Natural killer cell (primary cell): ENCODE data around the gene SELENOS. TPM values are rescaled to one million over a fixed set of nuclear protein-coding genes. Genes with fewer than 3 reads are reported as not detected.

Experiments used
- ATAC-seq, 3 donors: fragments of 150-1000 bp in 2 of 3; fragments of 200-7000 bp in 1 of 3; cut with Tn5 transposase; 1 replicate in 1 of 3; 2 replicates in 2 of 3; pipeline ENCODE4 v1.10.0; 2021; ENCODE audit warnings: mild to moderate bottlenecking in 2 of 3, moderate library complexity in 2 of 3
- DNase-seq, 2 donors: peaks; one replicate each; pipeline versions ENCODE4 v3.0.0 to v3.0.0-alpha.2; 2013 to 2021; ENCODE audit warnings: mixed read lengths in 1 of 2
- H3K27ac ChIP-seq: one replicate; pipeline ENCODE4 v1.5.1; 2013; ENCODE audit warnings: mild to moderate bottlenecking, low read length
- H3K27me3 ChIP-seq: one replicate; pipeline ENCODE4 v1.6.1; 2013; ENCODE audit warnings: low read length; ENCODE audit not compliant: control insufficient read depth, insufficient read depth
- H3K36me3 ChIP-seq: one replicate; pipeline ENCODE4 v1.6.1; 2013; ENCODE audit warnings: low read length; ENCODE audit not compliant: control insufficient read depth, insufficient read depth
- H3K4me1 ChIP-seq: one replicate; pipeline ENCODE4 v1.6.1; 2013; ENCODE audit warnings: low read length; ENCODE audit not compliant: control insufficient read depth, insufficient read depth
- H3K4me3 ChIP-seq: one replicate; pipeline ENCODE4 v1.5.1; 2013; ENCODE audit warnings: low read length
- H3K9me3 ChIP-seq: one replicate; pipeline ENCODE4 v1.6.1; 2013; ENCODE audit warnings: low read length; ENCODE audit not compliant: control insufficient read depth, insufficient read depth
- H3K27ac Mint-ChIP-seq, 2 donors: one replicate each; pipeline ENCODE4 v1.8.0; 2022; ENCODE audit warnings: mild to moderate bottlenecking in 2 of 2, mixed read lengths in 2 of 2, moderate library complexity in 1 of 2
- H3K27me3 Mint-ChIP-seq, 2 donors: one replicate each; pipeline ENCODE4 v1.8.0; 2022; ENCODE audit warnings: low read depth in 2 of 2, mixed read lengths in 2 of 2
- H3K36me3 Mint-ChIP-seq: one replicate; pipeline ENCODE4 v1.8.0; 2022; ENCODE audit warnings: mixed read lengths
- H3K4me1 Mint-ChIP-seq, 2 donors: one replicate each; pipeline ENCODE4 v1.8.0; 2022; ENCODE audit warnings: mixed read lengths in 2 of 2
- H3K4me3 Mint-ChIP-seq: one replicate; pipeline ENCODE4 v1.8.0; 2022; ENCODE audit warnings: mild to moderate bottlenecking, moderate library complexity, mixed read lengths
- H3K9me3 Mint-ChIP-seq, 2 donors: one replicate each; pipeline ENCODE4 v1.8.0; 2022; ENCODE audit warnings: mixed read lengths in 2 of 2
- WGBS: methylation state at CpG from one replicate; pipeline ENCODE4 v1.1.7; 2013; ENCODE audit warnings: missing lambda C conversion rate; ENCODE audit not compliant: insufficient coverage; 5-methylcytosine and 5-hydroxymethylcytosine counted together
- intact Hi-C: fragments of 100-400 bp; cut with micrococcal nuclease; formaldehyde crosslinking; loops from one replicate; pipeline ENCODE4 v1.14.2; 2022
- total RNA-seq, 4 donors: library from RNA; stranded (reverse); fragments of 120-200 nt in 1 of 4; gene quantifications; one replicate each; pipeline versions ENCODE4 v1.2.3 to v1.2.4, GENCODE V29; 2013 to 2022
- TF ChIP-seq, protein P1 (sequence below): fragments of 200-600 bp; IDR thresholded peaks from one replicate; pipeline ENCODE4 v1.8.0; 2022; ENCODE audit warnings: antibody characterized with exemption

SELENOS gene
- total RNA-seq, 3 donors from 2014 or later (not counting 1 experiment from before 2014, with no cell fraction given), result 33.6 to 44.2 (median 38.4) TPM

GRCh38 chr15:101242999-101243336 is 34.3 kb downstream of the SELENOS start:
- no peaks in the 10 kb centered on the region for H3K36me3 Mint-ChIP-seq
- ATAC-seq, result no peak
- H3K27ac Mint-ChIP-seq, result peak overlapping the region; percentile 85 to 95
- H3K4me3 Mint-ChIP-seq, result peak overlapping the region; percentile 93
- H3K4me3 ChIP-seq, result no peak overlapping the region
- no peaks in the 10 kb centered on the region for H3K27me3 ChIP-seq
- peaks cover 82 to 84% of the 10 kb centered on the region in 2 donors for H3K4me1 Mint-ChIP-seq
- H3K9me3 ChIP-seq, result no peaks in the 10 kb centered on the region
- TF ChIP-seq, protein P1, sequence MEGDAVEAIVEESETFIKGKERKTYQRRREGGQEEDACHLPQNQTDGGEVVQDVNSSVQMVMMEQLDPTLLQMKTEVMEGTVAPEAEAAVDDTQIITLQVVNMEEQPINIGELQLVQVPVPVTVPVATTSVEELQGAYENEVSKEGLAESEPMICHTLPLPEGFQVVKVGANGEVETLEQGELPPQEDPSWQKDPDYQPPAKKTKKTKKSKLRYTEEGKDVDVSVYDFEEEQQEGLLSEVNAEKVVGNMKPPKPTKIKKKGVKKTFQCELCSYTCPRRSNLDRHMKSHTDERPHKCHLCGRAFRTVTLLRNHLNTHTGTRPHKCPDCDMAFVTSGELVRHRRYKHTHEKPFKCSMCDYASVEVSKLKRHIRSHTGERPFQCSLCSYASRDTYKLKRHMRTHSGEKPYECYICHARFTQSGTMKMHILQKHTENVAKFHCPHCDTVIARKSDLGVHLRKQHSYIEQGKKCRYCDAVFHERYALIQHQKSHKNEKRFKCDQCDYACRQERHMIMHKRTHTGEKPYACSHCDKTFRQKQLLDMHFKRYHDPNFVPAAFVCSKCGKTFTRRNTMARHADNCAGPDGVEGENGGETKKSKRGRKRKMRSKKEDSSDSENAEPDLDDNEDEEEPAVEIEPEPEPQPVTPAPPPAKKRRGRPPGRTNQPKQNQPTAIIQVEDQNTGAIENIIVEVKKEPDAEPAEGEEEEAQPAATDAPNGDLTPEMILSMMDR, result no peak
- H3K27me3 Mint-ChIP-seq, result no peaks in the 10 kb centered on the region
- H3K4me1 ChIP-seq, result peaks cover 57% of the 10 kb centered on the region
- WGBS, result 68% methylated on average over 6 of the region's 6 CpGs
- intact Hi-C loops, result loop anchor here (1.0 to 5.0 kb wide), 4 partner anchors 7 to 641 kb away; partner anchors contain the start of genes ASB7, LINS1 and SNRPA1
- DNase-seq, result no peak
- no peaks in the 10 kb centered on the region for H3K36me3 ChIP-seq
- peak overlapping the region; percentile 62 for H3K27ac ChIP-seq
- H3K9me3 Mint-ChIP-seq, result no peaks in the 10 kb centered on the region

- Mint-ChIP-seq H3K4me1 (peaks cover 81 to 85% of the 10 kb centered on the region in 2 donors), H3K27ac (peak overlapping the region; percentile 85 to 95), H3K36me3 (no peaks in the 10 kb centered on the region), H3K4me3 (peak overlapping the region; percentile 93), H3K9me3 (no peaks in the 10 kb centered on the region), H3K27me3 (no peaks in the 10 kb centered on the region)
- TF ChIP-seq, protein P1, result no peak
- WGBS, result 22% methylated on average over 9 of the region's 12 CpGs
- DNase-seq (peak; percentile 62 to 90), ATAC-seq (peak; percentile 92 to 95 (median 94))
- Histone ChIP-seq H3K36me3 (no peaks in the 10 kb centered on the region), H3K4me1 (peaks cover 56% of the 10 kb centered on the region), H3K27me3 (no peaks in the 10 kb centered on the region), H3K27ac (peak overlapping the region; percentile 62), H3K9me3 (no peaks in the 10 kb centered on the region), H3K4me3 (peak overlapping the region; percentile 10)
- intact Hi-C loops, result loop anchor here (1.0 to 5.0 kb wide), 4 partner anchors 8 to 640 kb away; partner anchors contain the start of genes ASB7, LINS1 and SNRPA1
Observed at GRCh38 chr15:101242160-101242998, 34.9 kb downstream of the SELENOS start.

DNA sequence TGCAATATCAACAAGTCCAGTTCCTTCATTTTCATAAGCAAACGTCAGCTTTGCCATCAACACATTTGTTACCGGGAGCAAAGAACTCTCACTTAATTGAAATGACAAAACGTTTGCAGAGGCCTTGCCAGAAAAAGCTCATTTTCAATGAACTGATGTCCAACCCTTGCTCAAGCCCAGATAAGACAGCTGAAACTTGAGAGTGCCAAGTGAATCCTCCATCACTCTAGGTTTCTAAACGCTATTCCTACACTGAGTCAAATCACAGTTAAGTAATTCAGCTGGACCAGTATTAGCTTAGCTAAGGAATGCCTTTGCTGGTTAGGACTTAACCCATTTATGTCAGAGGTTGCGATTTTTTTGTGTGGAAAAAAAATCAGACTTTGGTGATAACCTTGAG is 36.9 kb downstream of the SELENOS start:
- no peaks in the 10 kb centered on the region for H3K36me3 ChIP-seq
- no peak for ATAC-seq
- H3K4me1 ChIP-seq, result peaks cover 58% of the 10 kb centered on the region
- no peaks in the 10 kb centered on the region for H3K36me3 Mint-ChIP-seq
- H3K27me3 ChIP-seq, result no peaks in the 10 kb centered on the region
- no peak overlapping the region for H3K4me3 ChIP-seq
- H3K27ac ChIP-seq, result no peak overlapping the region
- DNase-seq, result no peak
- TF ChIP-seq, protein P1, result no peak
- H3K27ac Mint-ChIP-seq, result peak overlapping the region; percentile 84
- no peak overlapping the region for H3K4me3 Mint-ChIP-seq
- 83% methylated on average over 5 of the region's 5 CpGs for WGBS
- H3K27me3 Mint-ChIP-seq, result no peaks in the 10 kb centered on the region
- no peaks in the 10 kb centered on the region for H3K9me3 Mint-ChIP-seq
- no peaks in the 10 kb centered on the region for H3K9me3 ChIP-seq
- peaks cover 74 to 77% of the 10 kb centered on the region in 2 donors for H3K4me1 Mint-ChIP-seq
- intact Hi-C loops, result loop anchor here (5.0 kb wide), 2 partner anchors 103 to 638 kb away; partner anchors contain the start of genes ASB7 and LINS1
